Measurements from ENCODE around the gene MCC. TPM values are rescaled to one million over a fixed set of nuclear protein-coding genes. Genes with fewer than 3 reads are reported as not detected.

The MCC gene
- total RNA-seq, 1 donor from 2014 or later, result 47.9 TPM

DNA sequence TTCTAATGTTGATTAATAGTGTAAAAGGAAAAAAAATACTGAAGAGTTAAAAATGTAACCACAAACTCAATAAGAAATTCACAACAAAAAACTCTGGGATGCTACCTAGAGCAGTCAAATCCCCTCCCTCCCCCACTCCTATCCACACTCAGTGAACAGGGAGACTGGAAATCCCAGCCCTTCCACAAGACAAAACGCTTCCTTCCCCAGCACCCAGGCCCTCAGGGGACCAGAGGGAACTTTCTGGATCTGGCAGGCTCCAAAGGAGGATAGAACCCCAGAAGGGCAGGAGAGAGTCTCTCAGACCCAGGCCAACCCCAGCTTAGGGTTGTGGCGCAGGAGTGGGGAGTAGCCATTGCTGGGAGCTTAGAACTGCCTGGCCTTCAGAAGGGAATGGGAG lies 456.7 kb downstream of the MCC start:
- TF ChIP-seq POLR2A (IDR thresholded peaks at IDR 0.05), result no peak
- no peak for TF ChIP-seq CTCF (IDR thresholded peaks at IDR 0.05)
- H3K4me1 ChIP-seq, result peaks cover 5% of the 10 kb centered on the region
- no peak overlapping the region for H3K4me3 ChIP-seq
- DNase-seq (ENCODE audit: extremely low spot score in 2 of 2), result no peak
- intact Hi-C loops (cut with DNase I), result no loop called here
- H3K9me3 ChIP-seq, result no peaks in the 10 kb centered on the region
- H3K27ac ChIP-seq, result no peak overlapping the region
- H3K27me3 ChIP-seq, result no peaks in the 10 kb centered on the region
- H3K36me3 ChIP-seq, result peaks cover 0 to 17% of the 10 kb centered on the region in 2 donors

DNA sequence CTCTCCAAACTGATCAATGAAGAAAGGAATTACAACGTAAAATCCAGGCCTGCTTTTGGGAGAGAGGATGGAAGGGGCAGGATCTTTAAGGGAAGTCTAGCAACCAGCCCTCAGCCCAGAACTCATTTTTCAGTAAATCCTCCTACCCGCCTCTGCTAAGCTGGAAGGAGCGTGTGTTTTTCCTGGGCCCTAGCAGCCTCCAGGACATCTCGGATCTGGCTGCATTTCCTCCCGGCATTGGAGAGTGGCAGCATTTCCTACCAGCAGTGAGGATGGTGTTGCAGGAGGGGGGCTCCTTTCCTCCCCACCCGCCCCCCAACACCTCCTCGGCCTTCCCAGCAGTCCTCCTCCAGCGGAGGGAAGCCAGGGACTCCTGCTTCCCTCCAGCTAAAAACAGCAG lies 457.1 kb downstream of the MCC start:
- H3K36me3 ChIP-seq, result peaks cover 0 to 21% of the 10 kb centered on the region in 2 donors
- H3K27ac ChIP-seq, result no peak overlapping the region
- no peak for DNase-seq (ENCODE audit: extremely low spot score in 2 of 2)
- H3K4me3 ChIP-seq, result no peak overlapping the region
- TF ChIP-seq POLR2A (IDR thresholded peaks at IDR 0.05) (no peak), POLR2AphosphoS5 (IDR thresholded peaks at IDR 0.05; ENCODE audit: insufficient read depth in 1 of 2, low read depth in 1 of 2) (no peak), CTCF (IDR thresholded peaks at IDR 0.05) (no peak)
- no peaks in the 10 kb centered on the region for H3K27me3 ChIP-seq
- H3K4me1 ChIP-seq, result peaks cover 5% of the 10 kb centered on the region
- intact Hi-C loops (cut with DNase I), result no loop called here
- H3K9me3 ChIP-seq, result no peaks in the 10 kb centered on the region

DNA sequence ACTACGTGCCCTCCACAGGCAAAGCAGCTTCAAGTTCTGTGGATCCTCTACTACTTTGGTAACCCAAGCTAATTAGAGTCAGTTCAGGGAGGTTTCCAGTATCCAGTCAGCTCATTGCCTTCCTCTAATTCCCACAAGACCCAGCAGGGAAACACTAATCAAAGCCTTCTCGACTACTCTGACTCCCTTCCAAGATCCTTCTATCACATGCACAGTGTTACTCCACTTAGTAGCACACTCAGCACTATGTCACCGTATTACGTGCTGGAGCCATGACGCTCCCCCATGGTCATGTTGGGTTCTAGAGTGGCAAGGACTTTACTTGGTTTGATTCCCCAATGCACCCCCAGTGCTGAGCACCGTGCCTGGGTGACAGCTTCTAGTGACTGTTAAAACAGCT lies 458.6 kb downstream of the MCC start:
- Histone ChIP-seq H3K27me3 (no peaks in the 10 kb centered on the region), H3K4me1 (peaks cover 5% of the 10 kb centered on the region), H3K27ac (no peak overlapping the region), H3K36me3 (peaks cover 0 to 23% of the 10 kb centered on the region in 2 donors), H3K4me3 (no peak overlapping the region), H3K9me3 (no peaks in the 10 kb centered on the region)
- DNase-seq (ENCODE audit: extremely low spot score in 2 of 2), result no peak
- TF ChIP-seq POLR2AphosphoS5 (IDR thresholded peaks at IDR 0.05; ENCODE audit: insufficient read depth in 1 of 2, low read depth in 1 of 2), result no peak
- TF ChIP-seq CTCF (IDR thresholded peaks at IDR 0.05), result no peak
- TF ChIP-seq POLR2A (IDR thresholded peaks at IDR 0.05), result no peak
- intact Hi-C loops (cut with DNase I), result no loop called here

GRCh38 chr5:113027431-113027830 lies 460.8 kb downstream of the MCC start:
- H3K4me1 ChIP-seq, result no peaks in the 10 kb centered on the region
- H3K4me3 ChIP-seq, result no peak overlapping the region
- no peak for TF ChIP-seq CTCF (IDR thresholded peaks at IDR 0.05)
- TF ChIP-seq POLR2A (IDR thresholded peaks at IDR 0.05), result no peak
- TF ChIP-seq POLR2AphosphoS5 (IDR thresholded peaks at IDR 0.05; ENCODE audit: insufficient read depth in 1 of 2, low read depth in 1 of 2), result no peak
- intact Hi-C loops (cut with DNase I), result no loop called here
- no peaks in the 10 kb centered on the region for H3K27me3 ChIP-seq
- no peak for DNase-seq (ENCODE audit: extremely low spot score in 2 of 2)
- H3K9me3 ChIP-seq, result no peaks in the 10 kb centered on the region
- no peak overlapping the region for H3K27ac ChIP-seq
- H3K36me3 ChIP-seq, result peaks cover 0 to 23% of the 10 kb centered on the region in 2 donors

- DNase-seq (ENCODE audit: extremely low spot score in 2 of 2), result no peak
- Histone ChIP-seq H3K27me3 (no peaks in the 10 kb centered on the region), H3K9me3 (no peaks in the 10 kb centered on the region), H3K4me3 (no peak overlapping the region), H3K27ac (no peak overlapping the region), H3K4me1 (no peaks in the 10 kb centered on the region), H3K36me3 (peaks cover 0 to 23% of the 10 kb centered on the region in 2 donors)
- intact Hi-C loops (cut with DNase I), result no loop called here
- TF ChIP-seq POLR2AphosphoS5 (IDR thresholded peaks at IDR 0.05; ENCODE audit: insufficient read depth in 1 of 2, low read depth in 1 of 2) (peak in 1 of 2 donors; percentile 29), POLR2A (IDR thresholded peaks at IDR 0.05) (no peak), CTCF (IDR thresholded peaks at IDR 0.05) (no peak)
Observed at GRCh38 chr5:113027015-113027414, 461.2 kb downstream of the MCC start.
